ENCODE results near the gene SLC25A28.

DNA sequence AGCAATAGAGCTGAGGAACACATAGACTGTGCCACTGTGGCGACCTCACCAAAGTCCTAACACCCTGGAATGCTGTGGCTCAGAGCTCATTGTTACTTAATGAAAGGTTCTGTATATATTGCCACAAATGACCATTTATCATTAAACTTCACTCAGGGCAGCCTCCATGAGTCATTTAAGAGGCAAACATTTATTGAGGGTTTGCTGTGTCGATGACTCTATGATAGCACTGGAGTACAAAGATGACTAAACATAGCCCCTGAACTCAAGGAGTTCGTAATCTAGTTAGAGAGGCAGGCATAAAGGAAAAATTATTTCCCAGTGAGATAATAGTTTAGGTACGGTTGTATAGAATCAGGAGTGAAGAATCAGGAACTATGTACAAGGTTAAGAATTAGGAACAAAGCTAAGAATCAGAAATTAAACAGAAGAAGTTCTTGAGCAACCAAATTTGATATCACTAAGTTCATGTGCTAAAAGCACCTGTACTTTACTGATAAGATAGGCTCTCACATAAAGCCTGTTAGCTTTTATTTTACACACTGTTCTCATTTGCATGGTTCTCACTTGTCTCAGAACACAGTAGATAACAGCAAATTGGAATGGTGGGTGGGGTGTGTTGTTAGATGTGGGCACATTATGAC, 47.0 kb upstream of the SLC25A28 start:
- TF ChIP-seq CTCF (IDR thresholded peaks at IDR 0.05), result no peak
- no peak for TF ChIP-seq POLR2AphosphoS5 (IDR thresholded peaks at IDR 0.05; ENCODE audit: low read depth, low read length)

Data from Panc1 (cell line).